Measurements from ENCODE around the gene MBIP.

Gene MBIP

DNA sequence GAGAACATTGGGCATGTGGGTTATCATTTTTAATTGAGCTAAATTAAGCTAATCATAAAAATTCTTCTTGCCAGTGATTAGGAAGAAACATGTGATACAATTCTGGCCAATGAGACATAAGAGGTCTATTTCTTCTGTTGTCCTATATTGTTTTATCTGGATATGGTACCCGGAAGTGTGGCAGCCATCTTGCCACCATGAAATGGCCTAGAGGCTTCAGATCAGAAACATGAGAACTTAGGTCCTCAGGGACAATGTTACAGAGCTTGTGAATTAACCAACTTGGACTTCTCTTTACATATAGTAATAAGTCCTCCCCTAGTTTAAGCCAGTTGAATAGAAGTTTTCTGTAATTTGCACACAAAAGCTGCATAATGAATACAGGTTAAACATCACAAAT is 30.5 kb downstream of the MBIP start:
- no peak for TF ChIP-seq CTCF (IDR thresholded peaks at IDR 0.05; ENCODE audit: low read depth, low read length)
- no peak overlapping the region for H3K4me3 ChIP-seq (ENCODE audit: low read depth, low read length)
- in situ Hi-C loops (cut with HindIII; ENCODE audit: low sequenced_read_pairs), result no loop called here
- DNase-seq (ENCODE audit: low read depth, low spot score), result no peak

DNA sequence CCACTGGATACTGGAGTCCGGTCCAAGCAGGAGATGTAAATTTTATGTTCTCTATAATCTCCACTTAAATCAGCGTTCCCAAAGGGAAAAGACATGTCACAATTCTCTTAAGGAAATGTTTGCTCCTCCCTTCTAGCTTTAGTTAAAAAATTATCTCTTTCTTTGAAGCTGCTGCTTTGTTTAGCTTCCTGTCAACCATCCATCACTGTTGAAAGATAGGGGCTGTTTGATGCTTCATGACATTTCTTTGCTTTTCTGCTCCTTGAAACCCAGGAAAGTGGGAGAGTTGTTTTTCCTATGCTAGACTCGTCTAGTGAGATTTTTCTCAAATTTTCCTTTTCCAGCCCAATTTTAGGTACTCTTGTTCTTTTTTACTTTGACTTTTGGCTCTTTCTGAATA is 31.9 kb downstream of the MBIP start:
- H3K4me3 ChIP-seq (ENCODE audit: low read depth, low read length), result no peak overlapping the region
- in situ Hi-C loops (cut with HindIII; ENCODE audit: low sequenced_read_pairs), result no loop called here
- TF ChIP-seq CTCF (IDR thresholded peaks at IDR 0.05; ENCODE audit: low read depth, low read length), result no peak

GRCh38 chr14:36284971-36285595 is 35.4 kb downstream of the MBIP start:
- H3K4me3 ChIP-seq (ENCODE audit: low read depth, low read length), result no peak overlapping the region
- TF ChIP-seq CTCF (IDR thresholded peaks at IDR 0.05; ENCODE audit: low read depth, low read length), result no peak
- no peak for DNase-seq (ENCODE audit: low read depth, low spot score)
- in situ Hi-C loops (cut with HindIII; ENCODE audit: low sequenced_read_pairs), result no loop called here

More for the DNA sequence above, 31.9 kb downstream of the MBIP start:
- DNase-seq (ENCODE audit: low read depth, low spot score), result no peak

- H3K4me3 ChIP-seq (ENCODE audit: low read depth, low read length), result no peak overlapping the region
- peak; percentile 12 for DNase-seq (ENCODE audit: low read depth, low spot score)
- no peak for TF ChIP-seq CTCF (IDR thresholded peaks at IDR 0.05; ENCODE audit: low read depth, low read length)
- in situ Hi-C loops (cut with HindIII; ENCODE audit: low sequenced_read_pairs), result no loop called here
These were observed 39.1 kb downstream of the MBIP start for GRCh38 chr14:36281309-36281708.

GRCh38 chr14:36279306-36280190 is 40.9 kb downstream of the MBIP start:
- H3K4me3 ChIP-seq (ENCODE audit: low read depth, low read length), result no peak overlapping the region
- in situ Hi-C loops (cut with HindIII; ENCODE audit: low sequenced_read_pairs), result no loop called here
- no peak for DNase-seq (ENCODE audit: low read depth, low spot score)
- TF ChIP-seq CTCF (IDR thresholded peaks at IDR 0.05; ENCODE audit: low read depth, low read length), result no peak

DNA sequence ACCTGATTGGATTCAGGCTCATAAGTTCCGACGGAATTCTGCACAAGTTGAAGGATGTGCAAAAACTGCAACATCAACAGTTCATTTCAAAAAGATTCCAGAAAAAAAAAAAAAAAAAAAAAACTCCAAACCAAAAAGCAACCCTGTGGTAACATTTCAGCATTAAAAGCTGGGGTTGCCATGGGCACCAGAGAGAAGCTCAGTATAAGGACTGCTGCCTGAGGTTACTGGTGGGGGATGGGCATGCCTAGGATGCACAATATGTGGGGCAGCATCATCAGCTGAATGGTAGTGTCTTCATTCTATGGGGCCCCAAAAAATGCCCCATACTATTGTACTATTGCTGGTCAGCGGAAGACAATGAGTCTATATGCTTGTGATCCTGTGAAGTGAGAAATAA is 44.7 kb downstream of the MBIP start:
- no peak overlapping the region for H3K4me3 ChIP-seq (ENCODE audit: low read depth, low read length)
- in situ Hi-C loops (cut with HindIII; ENCODE audit: low sequenced_read_pairs), result no loop called here
- DNase-seq (ENCODE audit: low read depth, low spot score), result no peak
- no peak for TF ChIP-seq CTCF (IDR thresholded peaks at IDR 0.05; ENCODE audit: low read depth, low read length)
